B cell (primary cell): ENCODE measurements around the gene MYH14. TPM values are rescaled to one million over a fixed set of nuclear protein-coding genes. Genes with fewer than 3 reads are reported as not detected.

Experiments
- ATAC-seq: fragments of 200-7000 bp; cut with Tn5 transposase; one replicate; pipeline ENCODE4 v1.10.0; 2021; ENCODE audit warnings: low read depth, mild to moderate bottlenecking, moderate number of reproducible peaks, moderate library complexity
- CTCF ChIA-PET: fragments of 350-600 bp; sonication (Branson Sonifier 250); formaldehyde crosslinking; loops from one replicate; lab custom pipeline; 2021; ENCODE audit warnings: antibody characterized with exemption, inconsistent platforms; lab: Charles Lee
- POLR2A ChIA-PET: fragments of 350-600 bp; sonication (Branson Sonifier 250); formaldehyde crosslinking; loops from one replicate; lab custom pipeline; 2021; ENCODE audit warnings: antibody characterized with exemption; lab: Charles Lee
- DNase-seq: peaks from one replicate; pipeline ENCODE4 v3.0.0; 2013
- H2AFZ ChIP-seq: 2 replicates; pipeline ENCODE4 v1.6.1; 2012; ENCODE audit warnings: mild to moderate bottlenecking, low read depth, low read length; ENCODE audit not compliant: insufficient read depth, poor library complexity, severe bottlenecking
- H3K27ac ChIP-seq, 2 donors: 1 replicate in 1 of 2; 2 replicates in 1 of 2; pipeline ENCODE4 v1.5.1; 2012 to 2013; ENCODE audit warnings: low read length in 2 of 2, mild to moderate bottlenecking in 2 of 2, moderate library complexity in 1 of 2
- H3K27me3 ChIP-seq, 4 experiments: fragments of 200-600 bp in 1 of 4; sonication (generic) in 1 of 4; replicated peaks in 1 of 4; 1 replicate in 2 of 4; 2 replicates in 2 of 4; pipeline versions ENCODE4 v1.6.1 to v1.7.0; 2013 to 2016; ENCODE audit warnings: low read length in 3 of 4, mild to moderate bottlenecking in 2 of 4, mixed read lengths in 1 of 4, moderate library complexity in 1 of 4; ENCODE audit not compliant: insufficient read depth in 4 of 4, control insufficient read depth in 3 of 4; ENCODE audit errors: control extremely low read depth in 1 of 4
- H3K36me3 ChIP-seq, 2 experiments: replicated peaks in 1 of 2; 1 replicate in 1 of 2; 2 replicates in 1 of 2; pipeline versions ENCODE4 v1.6.1 to v1.7.1; 2013; ENCODE audit warnings: low read length in 1 of 2; ENCODE audit not compliant: insufficient read depth in 2 of 2, control insufficient read depth in 1 of 2; ENCODE audit errors: control extremely low read depth in 1 of 2, extremely low read depth in 1 of 2
- H3K4me1 ChIP-seq, 2 donors: fragments of 200-600 bp in 1 of 2; sonication (generic) in 1 of 2; 1 replicate in 1 of 2; 2 replicates in 1 of 2; pipeline versions ENCODE4 v1.5.1 to v1.6.1; 2013 to 2017; ENCODE audit warnings: low read length in 2 of 2; ENCODE audit not compliant: control insufficient read depth in 2 of 2, insufficient read depth in 2 of 2
- H3K4me2 ChIP-seq: replicated peaks from 2 replicates; pipeline ENCODE3; 2012; ENCODE audit warnings: mild to moderate bottlenecking, low read depth, low read length; ENCODE audit not compliant: poor library complexity, severe bottlenecking
- H3K4me3 ChIP-seq, 5 experiments: fragments of 200-600 bp in 1 of 5; sonication (generic) in 1 of 5; 1 replicate in 3 of 5; 2 replicates in 2 of 5; pipeline versions ENCODE4 v1.5.1 to v1.7.0; 2011 to 2016; ENCODE audit warnings: low read length in 4 of 5, mild to moderate bottlenecking in 4 of 5, low read depth in 2 of 5, control low read depth in 1 of 5, moderate library complexity in 1 of 5; ENCODE audit not compliant: insufficient read depth in 1 of 5; ENCODE audit errors: control extremely low read depth in 1 of 5, extremely low read depth in 1 of 5
- H3K79me2 ChIP-seq: fragments of 200-600 bp; sonication (generic); one replicate; pipeline ENCODE4 v1.6.0; 2016; ENCODE audit warnings: low read length; ENCODE audit not compliant: control insufficient read depth, insufficient read depth
- H3K9ac ChIP-seq: fragments of 200-600 bp; sonication (generic); 2 replicates; pipeline ENCODE4 v1.6.1; 2017; ENCODE audit warnings: mild to moderate bottlenecking, low read length, moderate library complexity
- H3K9me3 ChIP-seq, 3 donors: one replicate each; pipeline versions ENCODE4 v1.6.1 to v1.7.1; 2013; ENCODE audit warnings: low read length in 2 of 3; ENCODE audit not compliant: control insufficient read depth in 2 of 3, insufficient read depth in 1 of 3; ENCODE audit errors: control extremely low read depth in 1 of 3
- H4K20me1 ChIP-seq: 2 replicates; pipeline ENCODE4 v1.6.0; 2012; ENCODE audit warnings: mild to moderate bottlenecking, low read length; ENCODE audit not compliant: insufficient read depth, control insufficient read depth, poor library complexity, severe bottlenecking
- H3K27ac Mint-ChIP-seq: one replicate; pipeline ENCODE4 v1.8.0; 2021; ENCODE audit warnings: mixed read lengths
- H3K27me3 Mint-ChIP-seq: one replicate; pipeline ENCODE4 v1.8.0; 2021; ENCODE audit warnings: mixed read lengths
- H3K4me1 Mint-ChIP-seq: one replicate; pipeline ENCODE4 v1.8.0; 2021; ENCODE audit warnings: mixed read lengths
- H3K4me3 Mint-ChIP-seq: one replicate; pipeline ENCODE4 v1.8.0; 2021; ENCODE audit warnings: mixed read lengths
- H3K9me3 Mint-ChIP-seq: one replicate; pipeline ENCODE4 v1.8.0; 2022; ENCODE audit warnings: mixed read lengths; ENCODE audit not compliant: insufficient read depth
- EZH2 ChIP-seq: IDR thresholded peaks from 2 replicates; pipeline ENCODE4 v1.6.1; 2012; ENCODE audit warnings: borderline replicate concordance, low read depth, mild to moderate bottlenecking, moderate library complexity, low read length; ENCODE audit not compliant: insufficient read depth, poor library complexity, severe bottlenecking
- WGBS: methylation state at CpG from one replicate; pipeline ENCODE4 v1.1.5; 2013; ENCODE audit warnings: missing lambda C conversion rate; ENCODE audit not compliant: insufficient coverage; 5-methylcytosine and 5-hydroxymethylcytosine counted together
- intact Hi-C: fragments of 100-400 bp; cut with micrococcal nuclease; formaldehyde crosslinking; loops from one replicate; pipeline ENCODE4 v1.10.0; 2022
- polyA plus RNA-seq: library from polyadenylated mRNA; depleted of rRNA; stranded (reverse); fragments of >200 nt; gene quantifications from 2 replicates; pipeline ENCODE4 v1.2.3, GENCODE V29; 2012
- total RNA-seq, 2 donors: library from RNA; stranded (reverse); fragments of 120-200 nt in 1 of 2; gene quantifications; 1 replicate in 1 of 2; 2 replicates in 1 of 2; pipeline versions ENCODE4 v1.2.3 to v1.2.4, GENCODE V29; 2013 to 2022
- TF ChIP-seq, protein P1 (sequence below): fragments of 200-600 bp; IDR thresholded peaks from one replicate; pipeline ENCODE4 v1.8.0; 2022; ENCODE audit warnings: antibody characterized with exemption, mild to moderate bottlenecking

Gene MYH14
- total and polyA plus RNA-seq, 2 donors (not counting 1 experiment from before 2014, with no cell fraction given), result not detected

DNA sequence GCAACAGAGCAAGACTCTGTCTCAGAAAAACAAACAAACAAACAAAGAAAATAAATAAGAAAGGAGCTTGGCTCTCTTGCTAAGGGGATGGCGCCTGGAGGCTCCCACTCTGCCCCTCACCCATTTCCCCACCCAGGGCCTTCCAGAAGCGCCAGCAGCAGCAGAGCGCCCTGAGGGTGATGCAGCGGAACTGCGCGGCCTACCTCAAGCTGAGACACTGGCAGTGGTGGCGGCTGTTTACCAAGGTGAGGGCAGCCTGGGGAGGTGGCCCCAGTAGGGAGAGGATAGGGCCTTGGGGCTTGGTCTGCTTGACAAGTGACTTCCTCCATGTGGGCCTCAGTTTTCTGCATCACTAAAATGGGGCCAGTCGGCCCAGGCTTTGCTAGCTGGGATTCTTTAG lies 59.8 kb downstream of the MYH14 start:
- Mint-ChIP-seq H3K9me3 (no peaks in the 10 kb centered on the region), H3K27me3 (peaks cover 14% of the 10 kb centered on the region), H3K27ac (no peak overlapping the region), H3K4me3 (no peak overlapping the region), H3K4me1 (no peaks in the 10 kb centered on the region)
- no peak for TF ChIP-seq EZH2
- TF ChIP-seq, protein P1, sequence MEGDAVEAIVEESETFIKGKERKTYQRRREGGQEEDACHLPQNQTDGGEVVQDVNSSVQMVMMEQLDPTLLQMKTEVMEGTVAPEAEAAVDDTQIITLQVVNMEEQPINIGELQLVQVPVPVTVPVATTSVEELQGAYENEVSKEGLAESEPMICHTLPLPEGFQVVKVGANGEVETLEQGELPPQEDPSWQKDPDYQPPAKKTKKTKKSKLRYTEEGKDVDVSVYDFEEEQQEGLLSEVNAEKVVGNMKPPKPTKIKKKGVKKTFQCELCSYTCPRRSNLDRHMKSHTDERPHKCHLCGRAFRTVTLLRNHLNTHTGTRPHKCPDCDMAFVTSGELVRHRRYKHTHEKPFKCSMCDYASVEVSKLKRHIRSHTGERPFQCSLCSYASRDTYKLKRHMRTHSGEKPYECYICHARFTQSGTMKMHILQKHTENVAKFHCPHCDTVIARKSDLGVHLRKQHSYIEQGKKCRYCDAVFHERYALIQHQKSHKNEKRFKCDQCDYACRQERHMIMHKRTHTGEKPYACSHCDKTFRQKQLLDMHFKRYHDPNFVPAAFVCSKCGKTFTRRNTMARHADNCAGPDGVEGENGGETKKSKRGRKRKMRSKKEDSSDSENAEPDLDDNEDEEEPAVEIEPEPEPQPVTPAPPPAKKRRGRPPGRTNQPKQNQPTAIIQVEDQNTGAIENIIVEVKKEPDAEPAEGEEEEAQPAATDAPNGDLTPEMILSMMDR, result no peak
- no peak overlapping the region for H3K4me3 ChIP-seq
- no peaks in the 10 kb centered on the region for H4K20me1 ChIP-seq
- no peaks in the 10 kb centered on the region for H3K79me2 ChIP-seq
- peaks cover 0 to 21% (median 0%) of the 10 kb centered on the region in 3 donors for H3K9me3 ChIP-seq
- ChIA-PET CTCF (interaction anchor here (1.2 kb wide), 1 partner anchor 9 kb away, joined by 3 read pairs; no protein-coding TSS in a partner anchor), POLR2A (no interaction called here)
- H3K27ac ChIP-seq, result no peak overlapping the region
- DNase-seq (no peak), ATAC-seq (no peak)
- H3K27me3 ChIP-seq, result peaks cover 0 to 6% (median 0%) of the 10 kb centered on the region in 4 experiments
- no peak overlapping the region for H3K9ac ChIP-seq
- intact Hi-C loops, result no loop called here
- H3K4me2 ChIP-seq, result no peak overlapping the region
- 89% methylated on average over 8 of the region's 8 CpGs for WGBS
- H3K4me1 ChIP-seq, result no peaks in the 10 kb centered on the region
- no peak overlapping the region for H2AFZ ChIP-seq
- no peaks in the 10 kb centered on the region for H3K36me3 ChIP-seq

DNA sequence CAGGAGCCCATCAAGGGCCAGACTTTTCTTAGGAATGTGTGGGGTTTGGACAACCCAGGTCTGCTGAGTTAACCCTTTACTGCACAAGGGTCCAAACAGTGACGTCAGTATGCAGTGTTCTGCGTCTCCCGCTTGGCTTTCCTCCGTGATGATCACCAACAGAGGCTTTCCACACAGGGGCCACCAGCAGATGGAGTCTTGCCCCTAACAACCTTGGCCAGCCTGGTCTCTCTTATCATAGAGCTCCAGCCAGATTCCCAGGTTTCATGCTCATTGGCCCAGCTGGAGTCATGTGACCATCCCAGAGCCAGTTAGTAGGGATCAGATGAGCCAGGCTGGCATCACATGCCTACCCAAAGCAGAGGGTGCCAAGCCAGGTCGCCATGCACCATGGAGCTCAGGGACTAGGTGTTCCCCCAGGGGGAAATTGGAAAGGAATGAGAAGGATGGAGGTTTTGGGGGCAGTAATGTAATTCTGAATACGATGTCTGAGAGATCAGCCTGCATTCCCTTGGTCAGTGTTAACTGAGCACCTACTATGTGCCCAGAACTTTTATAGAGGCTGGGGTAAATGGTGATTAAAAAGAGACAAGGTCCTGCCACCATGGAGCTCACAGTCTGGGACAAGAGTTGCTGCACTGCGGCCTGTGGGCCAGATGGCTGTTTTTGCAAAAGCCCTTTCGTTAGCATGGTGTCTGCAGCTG lies 61.2 kb downstream of the MYH14 start:
- ATAC-seq, result no peak
- Mint-ChIP-seq H3K4me1 (no peaks in the 10 kb centered on the region), H3K9me3 (no peaks in the 10 kb centered on the region), H3K27ac (no peak overlapping the region), H3K4me3 (no peak overlapping the region), H3K27me3 (peaks cover 21% of the 10 kb centered on the region)
- Histone ChIP-seq H3K27ac (no peak overlapping the region), H3K9ac (no peak overlapping the region), H4K20me1 (no peaks in the 10 kb centered on the region), H3K9me3 (peaks cover 0 to 21% (median 0%) of the 10 kb centered on the region in 3 donors), H2AFZ (no peak overlapping the region), H3K4me3 (no peak overlapping the region), H3K4me2 (no peak overlapping the region), H3K4me1 (no peaks in the 10 kb centered on the region), H3K36me3 (no peaks in the 10 kb centered on the region), H3K27me3 (peaks cover 0 to 7% (median 0%) of the 10 kb centered on the region in 4 experiments), H3K79me2 (no peaks in the 10 kb centered on the region)
- TF ChIP-seq EZH2, result no peak
- TF ChIP-seq, protein P1, result no peak
- intact Hi-C loops, result no loop called here
- POLR2A ChIA-PET, result interaction anchor here (0.6 kb wide), 1 partner anchor 11 kb away, joined by 3 read pairs; no protein-coding TSS in a partner anchor
- WGBS, result 89% methylated on average over 7 of the region's 8 CpGs
- DNase-seq, result no peak
- CTCF ChIA-PET, result interaction anchor here (0.7 to 1.4 kb wide), 3 partner anchors 10 to 99 kb away, joined by 3 to 4 read pairs (median 3); no protein-coding TSS in a partner anchor
